ENCODE results near the gene TANC1.

The TANC1 gene

GRCh38 chr2:159098921-159099411 lies 130.5 kb downstream of the TANC1 start:
- TF ChIP-seq SIN3A (IDR thresholded peaks at IDR 0.05; ENCODE audit: borderline replicate concordance, insufficient read depth, low read length), result no peak
- TF ChIP-seq POLR2AphosphoS5 (IDR thresholded peaks at IDR 0.05; ENCODE audit: low read depth, low read length), result no peak
- TF ChIP-seq, protein P1, sequence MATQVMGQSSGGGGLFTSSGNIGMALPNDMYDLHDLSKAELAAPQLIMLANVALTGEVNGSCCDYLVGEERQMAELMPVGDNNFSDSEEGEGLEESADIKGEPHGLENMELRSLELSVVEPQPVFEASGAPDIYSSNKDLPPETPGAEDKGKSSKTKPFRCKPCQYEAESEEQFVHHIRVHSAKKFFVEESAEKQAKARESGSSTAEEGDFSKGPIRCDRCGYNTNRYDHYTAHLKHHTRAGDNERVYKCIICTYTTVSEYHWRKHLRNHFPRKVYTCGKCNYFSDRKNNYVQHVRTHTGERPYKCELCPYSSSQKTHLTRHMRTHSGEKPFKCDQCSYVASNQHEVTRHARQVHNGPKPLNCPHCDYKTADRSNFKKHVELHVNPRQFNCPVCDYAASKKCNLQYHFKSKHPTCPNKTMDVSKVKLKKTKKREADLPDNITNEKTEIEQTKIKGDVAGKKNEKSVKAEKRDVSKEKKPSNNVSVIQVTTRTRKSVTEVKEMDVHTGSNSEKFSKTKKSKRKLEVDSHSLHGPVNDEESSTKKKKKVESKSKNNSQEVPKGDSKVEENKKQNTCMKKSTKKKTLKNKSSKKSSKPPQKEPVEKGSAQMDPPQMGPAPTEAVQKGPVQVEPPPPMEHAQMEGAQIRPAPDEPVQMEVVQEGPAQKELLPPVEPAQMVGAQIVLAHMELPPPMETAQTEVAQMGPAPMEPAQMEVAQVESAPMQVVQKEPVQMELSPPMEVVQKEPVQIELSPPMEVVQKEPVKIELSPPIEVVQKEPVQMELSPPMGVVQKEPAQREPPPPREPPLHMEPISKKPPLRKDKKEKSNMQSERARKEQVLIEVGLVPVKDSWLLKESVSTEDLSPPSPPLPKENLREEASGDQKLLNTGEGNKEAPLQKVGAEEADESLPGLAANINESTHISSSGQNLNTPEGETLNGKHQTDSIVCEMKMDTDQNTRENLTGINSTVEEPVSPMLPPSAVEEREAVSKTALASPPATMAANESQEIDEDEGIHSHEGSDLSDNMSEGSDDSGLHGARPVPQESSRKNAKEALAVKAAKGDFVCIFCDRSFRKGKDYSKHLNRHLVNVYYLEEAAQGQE (IDR thresholded peaks at IDR 0.05; ENCODE audit: insufficient read depth in 1 of 2, low read depth in 2 of 2, low read length in 2 of 2), result no peak
- TF ChIP-seq FOXP2 (optimal IDR thresholded peaks at IDR 0.05; ENCODE audit: borderline replicate concordance, extremely low read depth, extremely low read length, insufficient read depth), result no peak
- no peak for TF ChIP-seq TAF1 (IDR thresholded peaks at IDR 0.05; ENCODE audit: borderline replicate concordance, insufficient read depth, low read length)

GRCh38 chr2:159101755-159102489 lies 133.5 kb downstream of the TANC1 start:
- TF ChIP-seq, protein P1 (IDR thresholded peaks at IDR 0.05; ENCODE audit: insufficient read depth in 1 of 2, low read depth in 2 of 2, low read length in 2 of 2), result no peak
- no peak for TF ChIP-seq TAF1 (IDR thresholded peaks at IDR 0.05; ENCODE audit: borderline replicate concordance, insufficient read depth, low read length)
- TF ChIP-seq FOXP2 (optimal IDR thresholded peaks at IDR 0.05; ENCODE audit: borderline replicate concordance, extremely low read depth, extremely low read length, insufficient read depth), result no peak
- no peak for TF ChIP-seq POLR2AphosphoS5 (IDR thresholded peaks at IDR 0.05; ENCODE audit: low read depth, low read length)
- no peak for TF ChIP-seq SIN3A (IDR thresholded peaks at IDR 0.05; ENCODE audit: borderline replicate concordance, insufficient read depth, low read length)

- TF ChIP-seq TAF1 (IDR thresholded peaks at IDR 0.05; ENCODE audit: borderline replicate concordance, insufficient read depth, low read length), result no peak
- no peak for TF ChIP-seq SIN3A (IDR thresholded peaks at IDR 0.05; ENCODE audit: borderline replicate concordance, insufficient read depth, low read length)
- TF ChIP-seq POLR2AphosphoS5 (IDR thresholded peaks at IDR 0.05; ENCODE audit: low read depth, low read length), result no peak
- TF ChIP-seq FOXP2 (optimal IDR thresholded peaks at IDR 0.05; ENCODE audit: borderline replicate concordance, extremely low read depth, extremely low read length, insufficient read depth), result no peak
- TF ChIP-seq, protein P1 (IDR thresholded peaks at IDR 0.05; ENCODE audit: insufficient read depth in 1 of 2, low read depth in 2 of 2, low read length in 2 of 2), result no peak
Measured at GRCh38 chr2:159103411-159103810, 135.0 kb downstream of the TANC1 start.

- no peak for TF ChIP-seq FOXP2 (optimal IDR thresholded peaks at IDR 0.05; ENCODE audit: borderline replicate concordance, extremely low read depth, extremely low read length, insufficient read depth)
- no peak for TF ChIP-seq TAF1 (IDR thresholded peaks at IDR 0.05; ENCODE audit: borderline replicate concordance, insufficient read depth, low read length)
- TF ChIP-seq, protein P1 (IDR thresholded peaks at IDR 0.05; ENCODE audit: insufficient read depth in 1 of 2, low read depth in 2 of 2, low read length in 2 of 2), result no peak
- no peak for TF ChIP-seq SIN3A (IDR thresholded peaks at IDR 0.05; ENCODE audit: borderline replicate concordance, insufficient read depth, low read length)
- no peak for TF ChIP-seq POLR2AphosphoS5 (IDR thresholded peaks at IDR 0.05; ENCODE audit: low read depth, low read length)
Measured at GRCh38 chr2:159106109-159106508, 137.7 kb downstream of the TANC1 start.

Measured in PFSK-1 (cell line).